ENCODE data around the gene CSNK1G2. TPM values are rescaled to one million over a fixed set of nuclear protein-coding genes. Genes with fewer than 3 reads are reported as not detected.
A peak's percentile ranks its signal among the peaks of the same experiment; 100 is the strongest.

CSNK1G2 gene
- total and polyA plus RNA-seq, 2 of the 13 experiments (the other 11 are each of a cell fraction or from before 2014, with no cell fraction given): 53.8 to 72.5 TPM

DNA sequence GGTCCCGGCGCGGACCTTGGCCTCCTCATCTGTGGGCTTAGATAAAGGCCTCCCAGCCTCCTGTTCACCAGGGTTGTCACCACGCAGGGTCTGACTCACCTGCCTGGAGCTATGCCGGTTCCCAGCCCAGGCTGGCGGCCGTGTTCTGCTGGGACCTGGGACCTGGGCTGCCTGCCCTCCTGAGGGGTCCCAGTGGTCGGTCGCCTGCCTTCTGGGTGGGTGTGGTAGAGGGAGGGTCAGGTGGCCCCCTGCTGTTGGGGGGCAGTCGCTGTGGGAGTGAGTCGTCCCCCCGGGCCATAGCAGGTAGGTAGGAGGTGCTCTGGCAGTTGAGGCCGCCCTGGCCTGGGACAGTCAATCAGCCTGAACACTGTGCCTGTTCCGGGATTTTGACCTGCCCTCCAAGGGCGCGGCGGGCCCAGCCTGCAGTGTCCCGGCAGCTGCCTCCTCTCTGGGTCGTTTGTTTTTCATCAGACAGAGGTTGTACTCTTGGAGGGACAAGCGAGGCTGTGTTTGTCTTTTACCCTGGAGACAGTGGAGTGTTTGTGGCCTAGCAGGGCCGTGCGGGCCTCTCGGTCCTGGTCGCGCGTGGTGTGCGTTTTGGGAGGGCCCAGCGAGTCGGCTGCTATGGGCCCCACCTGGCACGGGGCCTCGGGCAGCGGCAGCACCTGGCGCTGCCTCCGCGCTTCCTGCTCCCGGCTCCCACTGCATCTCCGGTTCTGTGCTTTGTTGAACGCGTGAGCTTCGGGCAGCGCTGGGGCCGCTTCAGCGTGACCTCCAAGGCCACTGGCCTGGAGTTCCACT lies 33.2 kb upstream of the CSNK1G2 start (continued):
- TF ChIP-seq CBX5 (CRISPR knock-in tag; IDR thresholded peaks at IDR 0.05; ENCODE audit: borderline replicate concordance): no peak
- TF ChIP-seq, protein P1, sequence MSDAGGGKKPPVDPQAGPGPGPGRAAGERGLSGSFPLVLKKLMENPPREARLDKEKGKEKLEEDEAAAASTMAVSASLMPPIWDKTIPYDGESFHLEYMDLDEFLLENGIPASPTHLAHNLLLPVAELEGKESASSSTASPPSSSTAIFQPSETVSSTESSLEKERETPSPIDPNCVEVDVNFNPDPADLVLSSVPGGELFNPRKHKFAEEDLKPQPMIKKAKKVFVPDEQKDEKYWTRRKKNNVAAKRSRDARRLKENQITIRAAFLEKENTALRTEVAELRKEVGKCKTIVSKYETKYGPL (CRISPR knock-in tag; IDR thresholded peaks at IDR 0.05): no peak
- TF ChIP-seq ZBTB42 (CRISPR knock-in tag; IDR thresholded peaks at IDR 0.05): no peak
- TF ChIP-seq ZNF431 (CRISPR knock-in tag; IDR thresholded peaks at IDR 0.05; ENCODE audit: borderline replicate concordance, low read depth): no peak
- 0 out of 2 replicates have a peak, but pooled peaks have one; percentile 15 for TF ChIP-seq ZNF614 (CRISPR knock-in tag; IDR thresholded peaks at IDR 0.05; ENCODE audit: borderline replicate concordance)
- TF ChIP-seq NR1H2 (CRISPR knock-in tag; IDR thresholded peaks at IDR 0.05; ENCODE audit: borderline replicate concordance, low read depth): no peak
- TF ChIP-seq CBX1 (IDR thresholded peaks at IDR 0.05; ENCODE audit: low read depth): no peak
- 0 out of 2 replicates have a peak, but pooled peaks have one; percentile 31 for TF ChIP-seq ISL2 (CRISPR knock-in tag; IDR thresholded peaks at IDR 0.05)
- no peak; the same call in 1 of the 2 replicates for TF ChIP-seq ZMYM2 (CRISPR knock-in tag; IDR thresholded peaks at IDR 0.05)
- TF ChIP-seq ZNF343 (CRISPR knock-in tag; IDR thresholded peaks at IDR 0.05): 0 out of 2 replicates have a peak, but pooled peaks have one; percentile 56
- TF ChIP-seq ZFP36 (IDR thresholded peaks at IDR 0.05; ENCODE audit: borderline replicate concordance, low read depth, low read length, partially characterized antibody): no peak
- no peak; the same call in 1 of the 2 replicates for TF ChIP-seq ZNF230 (CRISPR knock-in tag; IDR thresholded peaks at IDR 0.05)
- peak; percentile 67 for TF ChIP-seq ZBTB7B (CRISPR knock-in tag; IDR thresholded peaks at IDR 0.05)
- no peak for TF ChIP-seq JUND (CRISPR knock-in tag; IDR thresholded peaks at IDR 0.05)
- TF ChIP-seq ZNF792 (CRISPR knock-in tag; IDR thresholded peaks at IDR 0.05): peak; percentile 67; the same call in 1 of the 2 replicates
- TF ChIP-seq, protein P2, sequence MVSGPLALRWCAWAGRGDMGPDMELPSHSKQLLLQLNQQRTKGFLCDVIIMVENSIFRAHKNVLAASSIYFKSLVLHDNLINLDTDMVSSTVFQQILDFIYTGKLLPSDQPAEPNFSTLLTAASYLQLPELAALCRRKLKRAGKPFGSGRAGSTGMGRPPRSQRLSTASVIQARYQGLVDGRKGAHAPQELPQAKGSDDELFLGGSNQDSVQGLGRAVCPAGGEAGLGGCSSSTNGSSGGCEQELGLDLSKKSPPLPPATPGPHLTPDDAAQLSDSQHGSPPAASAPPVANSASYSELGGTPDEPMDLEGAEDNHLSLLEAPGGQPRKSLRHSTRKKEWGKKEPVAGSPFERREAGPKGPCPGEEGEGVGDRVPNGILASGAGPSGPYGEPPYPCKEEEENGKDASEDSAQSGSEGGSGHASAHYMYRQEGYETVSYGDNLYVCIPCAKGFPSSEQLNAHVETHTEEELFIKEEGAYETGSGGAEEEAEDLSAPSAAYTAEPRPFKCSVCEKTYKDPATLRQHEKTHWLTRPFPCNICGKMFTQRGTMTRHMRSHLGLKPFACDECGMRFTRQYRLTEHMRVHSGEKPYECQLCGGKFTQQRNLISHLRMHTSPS (CRISPR knock-in tag; IDR thresholded peaks at IDR 0.05; ENCODE audit: low read depth): no peak
- TF ChIP-seq, protein P3, sequence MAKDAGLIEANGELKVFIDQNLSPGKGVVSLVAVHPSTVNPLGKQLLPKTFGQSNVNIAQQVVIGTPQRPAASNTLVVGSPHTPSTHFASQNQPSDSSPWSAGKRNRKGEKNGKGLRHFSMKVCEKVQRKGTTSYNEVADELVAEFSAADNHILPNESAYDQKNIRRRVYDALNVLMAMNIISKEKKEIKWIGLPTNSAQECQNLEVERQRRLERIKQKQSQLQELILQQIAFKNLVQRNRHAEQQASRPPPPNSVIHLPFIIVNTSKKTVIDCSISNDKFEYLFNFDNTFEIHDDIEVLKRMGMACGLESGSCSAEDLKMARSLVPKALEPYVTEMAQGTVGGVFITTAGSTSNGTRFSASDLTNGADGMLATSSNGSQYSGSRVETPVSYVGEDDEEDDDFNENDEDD (CRISPR knock-in tag; IDR thresholded peaks at IDR 0.05; ENCODE audit: borderline replicate concordance): no peak
- TF ChIP-seq, protein P4, sequence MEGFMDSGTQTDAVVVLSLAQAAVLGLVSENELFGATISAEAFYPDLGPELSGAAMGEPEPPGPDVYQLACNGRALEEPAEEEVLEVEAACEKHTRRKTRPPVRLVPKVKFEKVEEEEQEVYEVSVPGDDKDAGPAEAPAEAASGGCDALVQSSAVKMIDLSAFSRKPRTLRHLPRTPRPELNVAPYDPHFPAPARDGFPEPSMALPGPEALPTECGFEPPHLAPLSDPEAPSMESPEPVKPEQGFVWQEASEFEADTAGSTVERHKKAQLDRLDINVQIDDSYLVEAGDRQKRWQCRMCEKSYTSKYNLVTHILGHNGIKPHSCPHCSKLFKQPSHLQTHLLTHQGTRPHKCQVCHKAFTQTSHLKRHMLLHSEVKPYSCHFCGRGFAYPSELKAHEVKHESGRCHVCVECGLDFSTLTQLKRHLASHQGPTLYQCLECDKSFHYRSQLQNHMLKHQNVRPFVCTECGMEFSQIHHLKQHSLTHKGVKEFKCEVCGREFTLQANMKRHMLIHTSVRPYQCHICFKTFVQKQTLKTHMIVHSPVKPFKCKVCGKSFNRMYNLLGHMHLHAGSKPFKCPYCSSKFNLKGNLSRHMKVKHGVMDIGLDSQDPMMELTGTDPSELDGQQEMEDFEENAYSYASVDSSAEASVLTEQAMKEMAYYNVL (CRISPR knock-in tag; IDR thresholded peaks at IDR 0.05; ENCODE audit: borderline replicate concordance): no peak
- TF ChIP-seq MIER3 (CRISPR knock-in tag; IDR thresholded peaks at IDR 0.05; ENCODE audit: borderline replicate concordance): no peak
- TF ChIP-seq ZNF562 (CRISPR knock-in tag; IDR thresholded peaks at IDR 0.05; ENCODE audit: borderline replicate concordance): no peak
- TF ChIP-seq GZF1 (CRISPR knock-in tag; IDR thresholded peaks at IDR 0.05): no peak
- TF ChIP-seq BORCS8-MEF2B (CRISPR knock-in tag; IDR thresholded peaks at IDR 0.05): no peak
- no peak for TF ChIP-seq RFXANK (CRISPR knock-in tag; IDR thresholded peaks at IDR 0.05)
